Activated CD4-positive, alpha-beta T cell treated with anti-CD3 and anti-CD28 coated beads for 4 hours (primary cell): Measurements from ENCODE around the gene DAB1.

Experiments
- DNase-seq, 2 donors: peaks; one replicate each; pipeline ENCODE4 v3.0.0-alpha.2; 2020

DAB1 gene

GRCh38 chr1:57208741-57209302 lies 215.0 kb downstream of the DAB1 start:
- DNase-seq = no peak

GRCh38 chr1:57206038-57206437 lies 217.8 kb downstream of the DAB1 start:
- DNase-seq = no peak

GRCh38 chr1:57204942-57205787 lies 218.7 kb downstream of the DAB1 start:
- no peak for DNase-seq

DNA sequence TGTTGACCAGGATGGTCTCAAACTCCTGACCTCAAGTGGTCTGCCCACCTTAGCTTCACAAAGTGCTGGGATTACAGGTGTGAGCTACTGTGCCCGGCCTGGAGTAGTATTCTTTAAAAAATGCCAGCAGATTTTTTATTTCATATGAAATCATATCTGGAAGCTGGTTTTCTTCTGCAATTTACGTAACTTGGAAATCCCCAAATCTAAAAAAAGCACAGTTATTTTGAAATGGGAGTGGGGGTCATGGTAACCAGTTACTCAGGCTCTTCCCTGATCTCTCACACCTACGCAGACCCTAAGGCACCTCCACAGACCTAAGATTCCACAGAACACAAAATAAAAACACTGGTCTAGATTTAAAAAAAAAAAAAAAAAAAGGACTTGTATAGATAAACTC lies 219.8 kb downstream of the DAB1 start:
- no peak for DNase-seq

DNA sequence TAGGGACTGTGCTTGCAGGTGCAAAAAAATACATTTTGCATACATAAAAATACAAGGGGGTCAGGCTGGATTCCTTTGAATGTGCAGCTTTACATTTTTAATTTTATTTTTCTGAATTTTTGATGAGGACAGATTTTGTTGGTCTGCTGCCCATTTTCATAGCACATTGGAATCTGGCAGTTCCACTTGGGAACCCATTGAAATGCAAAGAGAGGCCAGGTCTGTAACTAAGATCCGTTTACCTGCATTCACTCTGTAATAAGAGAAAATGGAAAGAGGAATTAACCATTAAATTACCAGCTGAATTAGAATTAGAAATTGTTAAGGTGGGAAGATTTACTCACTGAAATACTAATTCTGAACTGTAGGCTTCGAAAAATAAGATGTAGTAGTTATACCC lies 221.6 kb downstream of the DAB1 start:
- DNase-seq = no peak

DNA sequence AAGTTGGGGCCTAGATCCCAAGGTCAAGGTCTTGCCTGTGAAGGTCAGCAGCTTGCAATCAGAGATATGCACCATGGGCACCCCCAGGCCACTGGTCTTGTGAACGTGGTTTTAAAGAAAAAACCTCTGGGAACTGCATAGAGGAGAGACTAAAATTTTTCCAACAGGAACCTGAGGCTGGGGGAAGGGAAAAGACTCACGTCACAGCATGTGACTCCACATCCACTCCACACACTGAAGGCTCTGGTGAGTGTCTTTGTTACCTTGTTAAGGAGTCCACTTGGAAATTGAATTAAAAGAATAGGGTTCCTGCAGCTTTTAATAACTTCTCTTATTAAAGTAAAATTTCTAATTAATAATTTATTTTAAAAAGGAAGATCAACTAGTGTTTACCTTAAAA lies 224.9 kb downstream of the DAB1 start:
- DNase-seq = no peak

DNA sequence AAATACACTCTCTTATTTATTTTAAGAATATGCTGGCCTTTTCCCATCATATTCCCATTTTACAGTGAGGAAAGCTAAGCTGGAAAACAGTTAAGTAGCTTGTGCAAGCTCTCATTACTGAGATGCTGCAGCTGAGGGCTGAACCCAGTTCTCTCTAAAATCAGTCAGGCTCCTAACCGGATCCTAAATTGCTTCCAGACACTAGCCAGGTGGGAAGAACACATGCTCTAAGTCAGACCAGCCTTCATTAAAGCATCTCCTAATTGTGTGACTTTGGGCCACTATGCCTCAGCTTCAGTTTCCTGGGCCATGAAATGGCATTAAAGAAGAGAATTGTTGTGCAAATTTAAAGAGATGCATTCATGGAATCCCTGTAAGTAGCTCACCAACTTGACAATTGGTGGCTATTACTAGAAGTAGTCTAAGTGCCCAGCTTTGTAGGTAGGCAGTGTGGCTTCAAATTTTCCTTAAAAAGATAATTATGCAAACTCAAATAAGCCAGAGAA lies 228.4 kb downstream of the DAB1 start:
- no peak for DNase-seq

GRCh38 chr1:57192222-57192621 lies 231.6 kb downstream of the DAB1 start:
- no peak for DNase-seq

- no peak for DNase-seq
These were observed 233.0 kb downstream of the DAB1 start for GRCh38 chr1:57190898-57191297.

DNA sequence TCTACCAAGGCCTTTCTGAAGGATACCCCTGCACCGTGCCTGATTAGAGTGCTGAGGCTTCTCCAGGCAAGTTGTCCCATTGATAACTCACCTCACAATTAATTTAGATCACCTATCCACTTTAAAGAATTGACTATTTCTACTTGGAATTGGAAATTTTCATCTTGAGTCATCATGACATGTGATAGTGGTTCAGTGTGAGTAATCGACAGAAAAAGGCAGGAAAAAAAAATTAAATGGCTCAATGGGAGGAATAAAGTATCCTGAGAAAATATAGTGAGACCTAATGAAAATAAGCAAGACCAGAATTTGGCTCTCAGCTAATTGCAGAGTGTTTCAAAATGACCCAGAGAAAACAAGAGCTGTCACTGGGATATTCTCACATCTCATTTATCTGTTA lies 235.7 kb downstream of the DAB1 start:
- no peak for DNase-seq

- DNase-seq = no peak
These were observed 237.4 kb downstream of the DAB1 start for GRCh38 chr1:57186455-57186854.

GRCh38 chr1:57179001-57179400 lies 244.9 kb downstream of the DAB1 start:
- DNase-seq = no peak

DNA sequence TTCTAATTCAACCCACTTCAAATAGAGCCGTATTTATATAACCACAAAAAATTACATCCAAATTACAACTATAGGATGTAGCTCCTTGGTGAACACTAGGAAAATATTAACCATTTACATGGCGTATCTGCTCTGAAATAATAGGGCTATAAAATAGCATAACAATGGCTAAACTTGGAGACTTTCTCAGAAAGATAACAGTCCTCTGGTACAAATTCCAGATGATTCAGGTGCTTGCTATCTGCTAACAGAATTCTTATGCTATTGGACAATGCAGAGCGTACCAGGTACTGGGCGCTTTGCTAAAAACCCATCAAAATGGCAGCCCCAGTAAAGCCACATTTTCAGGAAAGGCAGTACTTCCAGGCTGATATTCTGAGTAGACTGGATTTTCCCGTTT lies 248.4 kb downstream of the DAB1 start:
- no peak for DNase-seq

DNA sequence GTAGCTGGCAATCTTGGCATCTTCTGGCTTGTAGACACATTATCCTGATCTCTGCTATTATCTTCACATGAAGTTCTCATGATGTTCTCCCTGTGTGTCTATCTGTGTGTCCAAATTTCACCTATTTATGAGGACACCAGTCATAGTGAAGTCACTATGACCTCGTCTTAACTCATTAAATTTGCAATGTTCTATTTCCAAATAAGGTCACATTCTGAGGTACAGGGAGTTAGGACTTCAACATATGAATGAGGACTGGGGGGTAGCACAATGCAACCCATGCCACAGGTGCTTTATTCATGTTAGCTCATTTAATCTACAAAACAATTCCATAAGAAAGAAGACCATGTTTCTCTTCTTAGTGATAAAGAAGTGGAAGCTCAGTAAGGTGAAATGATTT lies 251.8 kb downstream of the DAB1 start:
- DNase-seq = no peak

DNA sequence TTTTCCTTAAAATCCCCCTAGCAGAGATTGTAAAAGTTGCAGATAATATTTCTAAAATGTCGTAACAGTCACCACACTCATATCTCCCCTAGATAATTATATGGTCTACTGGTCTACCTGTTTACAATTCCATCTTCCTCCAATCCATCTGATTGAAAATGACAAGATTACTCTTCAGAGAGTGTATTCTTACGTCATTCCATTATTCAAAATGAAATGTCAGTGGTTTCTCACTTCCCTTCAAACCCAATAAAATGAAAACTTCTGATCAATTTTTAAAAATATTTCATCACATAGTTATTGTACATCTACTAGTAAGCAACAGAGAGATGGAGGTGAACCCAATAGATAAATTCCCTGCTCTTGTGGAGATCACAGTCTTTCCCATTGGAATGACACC lies 255.9 kb downstream of the DAB1 start:
- DNase-seq = no peak

DNA sequence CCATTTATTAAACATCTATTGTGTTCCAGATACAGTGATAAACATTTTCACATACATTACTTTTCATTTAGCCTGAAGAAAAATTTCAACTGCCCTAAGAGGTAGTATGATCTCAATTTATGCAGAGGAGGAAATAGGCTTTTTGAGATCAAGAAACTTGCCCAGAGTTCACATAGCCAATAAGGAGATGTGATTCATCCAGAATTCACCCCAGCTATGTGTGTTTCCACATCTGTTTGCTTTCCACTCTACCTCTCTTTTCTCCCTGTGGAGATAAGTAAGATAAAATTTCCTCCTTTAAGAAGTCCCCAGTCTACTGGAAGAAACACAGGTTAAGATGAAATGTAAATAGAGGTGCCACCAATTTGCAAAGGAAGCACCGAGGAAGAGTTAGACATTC lies 258.3 kb downstream of the DAB1 start:
- DNase-seq = no peak

DNA sequence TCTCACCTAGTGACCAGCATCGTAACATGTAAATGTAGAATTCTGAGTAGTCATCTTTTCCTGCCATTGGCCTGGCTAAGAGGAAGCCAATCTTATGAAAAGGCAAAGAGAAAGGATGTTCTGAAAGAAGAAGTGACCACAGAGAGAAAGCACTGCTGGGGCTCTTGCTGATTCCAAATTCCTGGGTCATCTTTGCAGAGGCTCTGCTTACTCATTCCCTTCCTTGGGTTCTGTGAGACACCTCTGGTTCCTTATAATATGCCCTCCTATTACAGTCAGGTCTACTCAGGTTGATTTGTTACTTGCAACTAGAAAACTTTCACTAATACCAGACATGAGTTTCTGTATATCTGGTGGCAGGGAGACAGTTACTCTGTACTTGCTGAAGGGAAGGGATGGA lies 259.3 kb downstream of the DAB1 start:
- DNase-seq = no peak

GRCh38 chr1:57163789-57164188 lies 260.1 kb downstream of the DAB1 start:
- no peak for DNase-seq

GRCh38 chr1:57163325-57163724 lies 260.5 kb downstream of the DAB1 start:
- no peak for DNase-seq

DNA sequence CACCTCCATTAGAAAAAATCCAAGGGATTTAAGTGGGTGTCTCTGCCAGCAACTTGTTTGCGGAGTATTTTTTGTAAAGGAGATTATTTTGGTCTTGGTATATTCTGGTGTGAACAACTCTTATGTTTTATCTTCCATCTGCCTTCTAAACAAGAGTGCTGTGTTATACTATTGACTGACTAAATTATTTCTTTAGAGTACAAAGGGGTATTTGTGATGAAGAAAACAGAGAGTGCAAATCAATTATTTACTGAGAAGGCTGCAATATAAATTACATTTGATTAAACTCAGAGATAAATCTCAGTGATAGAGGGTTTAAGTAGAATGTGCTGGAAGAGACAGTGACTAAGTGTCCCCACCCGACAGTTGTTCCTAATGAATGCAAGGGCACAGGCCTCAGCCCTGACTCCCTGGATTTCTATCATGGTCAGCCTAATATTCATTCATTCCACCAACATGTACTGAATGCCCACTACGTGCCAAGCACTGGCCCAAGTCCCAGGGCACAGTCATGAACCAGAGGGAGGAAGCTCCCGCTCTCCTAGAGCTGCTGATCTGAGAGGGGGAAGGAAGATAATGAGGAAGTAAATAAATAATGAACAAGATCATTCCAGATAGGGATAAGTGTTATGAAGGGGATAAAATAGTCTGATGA lies 261.1 kb downstream of the DAB1 start:
- DNase-seq = no peak

GRCh38 chr1:57160594-57160993 lies 263.3 kb downstream of the DAB1 start:
- no peak for DNase-seq

DNA sequence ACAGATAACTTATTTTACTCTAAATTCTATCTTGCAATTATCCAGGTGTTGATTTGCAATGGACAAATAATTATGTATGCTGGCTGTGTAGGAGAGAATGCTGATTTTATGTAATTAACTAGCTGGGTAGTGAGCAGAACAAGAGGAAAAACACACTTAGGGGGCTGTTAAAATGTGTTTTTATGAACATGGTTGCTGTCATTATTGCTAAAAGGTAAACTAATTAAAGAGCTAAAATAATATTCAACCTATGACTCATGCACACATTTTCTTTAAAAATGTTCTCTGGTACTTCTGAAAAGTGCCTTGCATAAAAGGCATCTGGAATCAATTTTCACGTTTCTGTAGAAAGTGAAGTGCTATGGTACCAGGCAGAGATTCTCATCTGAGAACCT lies 265.3 kb downstream of the DAB1 start:
- DNase-seq = no peak

- DNase-seq = no peak
These were observed 265.8 kb downstream of the DAB1 start for GRCh38 chr1:57157818-57158603.
